ENCODE measurements around the gene CCDC77. TPM values are rescaled to one million over a fixed set of nuclear protein-coding genes. Genes with fewer than 3 reads are reported as not detected.
A peak's percentile ranks its signal among the peaks of the same experiment; 100 is the strongest.
"Not testable (repeated sequence)": the region's sequence is repeated elsewhere in the genome, so short reads cannot be mapped to it uniquely, and the experiment has no call there.

Gene CCDC77
- polyA plus RNA-seq, 1 donor from 2014 or later: 7.4 TPM

DNA sequence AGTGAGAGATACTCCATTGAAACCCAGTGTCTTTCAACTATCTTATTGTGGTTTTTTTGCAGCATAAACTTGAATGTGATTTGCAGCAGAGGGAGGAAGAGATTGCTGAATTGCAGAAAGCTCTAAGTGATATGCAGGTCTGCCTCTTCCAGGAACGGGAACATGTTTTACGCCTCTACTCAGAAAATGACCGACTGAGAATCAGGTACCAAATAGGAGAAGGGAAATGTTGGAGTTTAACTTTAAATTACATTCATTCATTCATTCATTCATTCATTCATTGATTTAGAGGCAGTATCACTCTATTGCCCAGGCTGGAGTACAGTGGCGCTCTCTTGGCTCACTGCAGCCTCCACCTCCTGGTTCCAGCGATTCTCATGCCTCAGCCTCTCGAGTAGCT, 17.0 kb downstream of the CCDC77 start:
- peaks cover 0 to 6% (median 0%) of the 10 kb centered on the region in 3 donors for H3K4me1 Mint-ChIP-seq
- peaks cover 11% of the 10 kb centered on the region for H3K36me3 Mint-ChIP-seq
- H3K27ac Mint-ChIP-seq: no peak overlapping the region
- H3K27me3 Mint-ChIP-seq: no peaks in the 10 kb centered on the region
- H3K4me3 Mint-ChIP-seq: no peak overlapping the region
- H3K9me3 Mint-ChIP-seq: no peaks in the 10 kb centered on the region

DNA sequence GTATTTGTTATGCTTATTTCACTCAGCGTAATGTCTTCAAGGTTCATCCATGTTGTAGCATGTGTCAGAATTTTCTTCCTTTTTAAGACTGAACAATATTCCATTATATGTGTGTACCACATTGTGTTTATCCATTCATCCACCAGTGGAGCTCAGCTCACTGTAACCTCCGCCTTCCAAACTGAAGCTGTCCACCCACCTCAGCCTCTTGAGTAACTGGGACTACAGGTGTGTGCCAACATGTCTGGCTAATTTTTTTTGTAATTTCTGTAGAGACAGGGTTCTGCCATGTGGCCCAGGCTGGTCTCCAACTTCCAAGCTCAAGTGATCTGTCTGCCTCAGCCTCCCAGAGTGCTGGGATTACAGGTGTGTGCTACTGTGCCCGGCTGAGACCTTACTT, 21.1 kb downstream of the CCDC77 start:
- H3K9me3 Mint-ChIP-seq: no peaks in the 10 kb centered on the region
- peaks cover 0 to 1% (median 0%) of the 10 kb centered on the region in 3 donors for H3K4me1 Mint-ChIP-seq

DNA sequence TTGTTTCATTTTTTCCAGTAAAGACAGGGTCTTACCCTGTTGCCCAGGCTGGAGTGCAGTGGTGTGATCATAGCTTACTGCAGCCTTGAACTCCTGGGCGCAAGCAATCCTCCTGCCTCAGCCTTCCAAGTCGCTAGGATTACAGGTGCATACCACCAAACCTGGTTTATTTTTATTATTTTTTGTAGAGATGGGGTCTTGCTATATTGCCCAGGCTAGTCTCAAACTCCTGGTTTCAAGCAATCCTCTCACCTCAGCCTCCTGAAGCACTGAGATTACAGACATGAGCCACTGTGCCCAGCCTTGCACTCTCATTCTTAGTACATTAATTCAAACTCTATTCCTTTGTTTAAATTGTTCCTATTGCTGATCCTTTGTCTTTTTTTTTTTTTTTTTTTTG, 34.3 kb downstream of the CCDC77 start:
- not testable (repeated sequence) for H3K27me3 Mint-ChIP-seq, H3K4me1 Mint-ChIP-seq, H3K4me3 Mint-ChIP-seq, H3K27ac Mint-ChIP-seq, H3K9me3 Mint-ChIP-seq, H3K36me3 Mint-ChIP-seq

More for the DNA sequence above, 21.1 kb downstream of the CCDC77 start:
- H3K27me3 Mint-ChIP-seq: no peaks in the 10 kb centered on the region
- no peak overlapping the region for H3K27ac Mint-ChIP-seq
- H3K36me3 Mint-ChIP-seq: peaks cover 5% of the 10 kb centered on the region
- no peak overlapping the region for H3K4me3 Mint-ChIP-seq

DNA sequence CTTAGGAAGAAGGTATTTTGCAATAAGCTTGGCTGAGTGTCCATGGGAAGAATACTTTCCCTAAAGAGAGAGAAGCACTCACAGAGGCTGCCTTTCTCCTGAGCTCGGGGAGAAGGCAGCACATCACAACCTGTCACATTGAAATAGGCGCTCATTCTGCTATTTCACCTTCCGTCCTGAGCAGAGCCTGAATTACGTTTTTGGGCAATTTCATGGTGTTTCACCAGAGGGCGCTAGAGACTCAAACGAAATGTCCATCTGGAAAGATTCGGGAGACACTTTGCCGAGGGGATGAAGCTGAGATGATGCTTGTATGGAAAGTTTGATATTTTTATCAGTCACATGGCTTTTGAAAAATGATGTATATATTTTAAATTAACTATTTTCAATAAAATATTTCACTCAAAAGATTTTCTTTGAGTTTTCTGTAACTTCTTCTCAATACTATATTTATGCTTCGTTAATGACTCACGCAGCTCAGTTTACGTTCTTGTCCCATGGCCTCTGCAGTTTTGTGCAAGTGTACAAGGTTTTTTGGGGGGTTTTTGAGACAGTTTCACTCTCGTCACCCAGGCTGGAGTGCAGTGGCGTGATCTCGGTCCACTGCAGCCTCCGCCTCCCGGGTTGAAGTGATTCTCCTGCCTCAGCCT, 40.9 kb downstream of the CCDC77 start:
- Mint-ChIP-seq H3K36me3 (peaks cover 2% of the 10 kb centered on the region), H3K9me3 (peaks cover 0 to 3% (median 0%) of the 10 kb centered on the region in 3 donors), H3K27me3 (no peaks in the 10 kb centered on the region), H3K4me1 (no peaks in the 10 kb centered on the region), H3K4me3 (no peak overlapping the region), H3K27ac (no peak overlapping the region)

DNA sequence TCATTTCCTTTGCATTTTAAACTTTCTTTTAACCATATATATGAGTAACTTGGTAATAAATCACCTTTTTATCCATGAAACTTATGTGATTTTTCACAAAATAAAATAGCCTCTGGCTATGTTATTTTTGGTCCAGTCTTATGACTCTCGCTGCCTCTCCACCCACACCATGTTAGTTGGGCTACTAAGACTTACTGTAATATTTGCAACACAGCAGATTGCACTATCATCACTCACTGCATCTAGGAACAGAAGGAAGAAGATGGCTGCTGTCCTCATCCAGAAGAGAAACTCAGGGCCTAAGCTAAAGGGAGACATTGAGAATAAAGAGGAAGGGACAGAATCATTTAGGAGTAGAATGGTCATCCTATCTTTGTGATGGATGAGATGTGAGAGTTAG, 45.7 kb downstream of the CCDC77 start:
- H3K27ac Mint-ChIP-seq: no peak overlapping the region
- no peaks in the 10 kb centered on the region for H3K27me3 Mint-ChIP-seq
- H3K36me3 Mint-ChIP-seq: peaks cover 2% of the 10 kb centered on the region
- H3K4me1 Mint-ChIP-seq: no peaks in the 10 kb centered on the region
- H3K9me3 Mint-ChIP-seq: peaks cover 0 to 3% (median 0%) of the 10 kb centered on the region in 3 donors
- no peak overlapping the region for H3K4me3 Mint-ChIP-seq

DNA sequence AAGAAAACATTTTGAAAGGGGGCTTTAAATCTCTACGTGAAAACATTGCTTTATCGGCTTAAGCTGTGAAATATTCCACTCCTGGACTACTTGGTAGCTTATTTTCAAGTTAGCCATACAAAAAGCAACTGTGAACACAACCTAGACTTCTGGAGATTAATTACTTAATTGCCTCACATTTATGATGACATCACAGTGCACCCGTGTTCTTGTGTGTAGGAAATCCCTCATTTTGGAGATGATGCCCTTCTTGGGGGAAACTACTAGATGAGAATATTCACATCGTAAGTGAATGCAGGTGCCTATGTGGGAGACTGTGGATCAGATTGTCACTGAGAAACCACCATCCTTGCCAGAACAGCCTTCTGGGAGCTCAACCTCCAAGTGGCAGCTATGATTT, 47.8 kb downstream of the CCDC77 start:
- no peaks in the 10 kb centered on the region for H3K27me3 Mint-ChIP-seq
- H3K27ac Mint-ChIP-seq: no peak overlapping the region
- H3K9me3 Mint-ChIP-seq: peaks cover 0 to 3% (median 0%) of the 10 kb centered on the region in 3 donors

DNA sequence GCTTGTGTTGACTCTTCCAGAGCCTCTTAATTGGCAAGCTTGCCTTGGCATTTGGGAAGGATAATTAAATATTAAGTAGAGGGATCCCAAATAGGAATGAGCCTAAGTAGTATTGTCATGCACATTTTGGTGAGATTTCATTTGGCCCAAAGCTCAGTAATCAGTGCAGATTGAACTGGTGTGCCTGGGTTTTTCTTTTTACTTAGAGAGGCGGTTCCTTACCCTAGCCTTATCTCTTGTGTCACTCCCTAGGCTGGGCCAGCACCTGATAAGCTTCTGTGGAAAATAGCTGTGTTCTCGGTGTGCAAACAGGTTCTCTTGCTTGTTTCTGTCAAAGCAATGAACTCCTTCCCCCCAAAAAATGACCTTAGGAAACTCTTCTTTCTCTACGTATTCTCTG, 49.0 kb downstream of the CCDC77 start:
- Mint-ChIP-seq H3K27ac (no peak overlapping the region), H3K9me3 (peaks cover 0 to 3% (median 0%) of the 10 kb centered on the region in 3 donors), H3K4me1 (peaks cover 0 to 4% (median 4%) of the 10 kb centered on the region in 3 donors), H3K36me3 (no peaks in the 10 kb centered on the region), H3K27me3 (no peaks in the 10 kb centered on the region), H3K4me3 (no peak overlapping the region)

More for the DNA sequence above, 47.8 kb downstream of the CCDC77 start:
- peaks cover 0 to 4% (median 2%) of the 10 kb centered on the region in 3 donors for H3K4me1 Mint-ChIP-seq
- H3K36me3 Mint-ChIP-seq: no peaks in the 10 kb centered on the region
- H3K4me3 Mint-ChIP-seq: no peak overlapping the region

DNA sequence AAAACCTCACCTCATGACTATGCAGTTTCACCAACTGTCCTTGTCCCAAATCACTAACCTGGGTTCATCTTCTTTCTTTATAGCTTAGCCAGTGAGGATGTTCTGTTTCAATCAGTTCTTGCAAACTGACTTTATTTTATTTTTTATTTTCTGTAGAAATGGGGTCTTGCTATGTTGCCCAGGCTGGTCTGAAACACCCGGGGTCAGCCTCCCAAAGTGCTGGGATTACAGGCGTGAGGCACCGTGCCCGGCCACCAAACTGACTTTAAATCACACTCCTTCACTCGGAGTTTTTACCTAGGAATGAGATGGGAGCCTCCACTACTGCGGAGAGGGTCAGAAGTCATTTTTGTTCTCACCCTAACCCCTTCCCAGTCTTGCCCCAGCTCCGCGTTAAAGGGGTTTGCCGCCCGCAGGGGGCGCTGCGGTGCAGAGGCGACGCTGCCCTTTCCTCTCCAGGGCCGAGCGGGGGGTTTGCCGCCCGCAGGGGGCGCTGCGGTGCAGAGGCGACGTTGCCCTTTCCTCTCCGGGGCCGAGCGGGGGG, 51.3 kb downstream of the CCDC77 start:
- H3K4me3 Mint-ChIP-seq: no peak overlapping the region
- peaks cover 0 to 4% (median 4%) of the 10 kb centered on the region in 3 donors for H3K4me1 Mint-ChIP-seq
- no peak overlapping the region for H3K27ac Mint-ChIP-seq
- no peaks in the 10 kb centered on the region for H3K27me3 Mint-ChIP-seq
- H3K36me3 Mint-ChIP-seq: no peaks in the 10 kb centered on the region
- H3K9me3 Mint-ChIP-seq: no peaks in the 10 kb centered on the region

DNA sequence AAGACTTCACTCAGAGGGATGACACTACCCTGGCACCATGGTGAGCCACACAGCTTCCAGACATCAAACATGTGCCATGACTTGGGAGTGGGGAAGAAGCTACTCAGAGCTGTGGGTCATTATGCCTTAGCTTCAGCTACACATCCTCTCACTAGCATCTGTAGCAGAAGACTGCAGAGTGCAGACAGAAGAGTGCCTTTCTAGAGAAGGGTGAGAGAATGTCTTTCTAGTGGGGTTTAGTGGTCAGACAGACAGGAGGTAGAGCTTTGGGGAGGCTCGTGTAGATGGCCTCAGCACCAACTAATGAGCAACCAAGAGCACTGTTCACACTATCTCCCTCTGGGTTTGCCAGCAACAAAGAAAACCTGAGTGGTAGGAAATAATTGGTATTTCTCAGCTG, 53.4 kb downstream of the CCDC77 start:
- no peaks in the 10 kb centered on the region for H3K9me3 Mint-ChIP-seq
- H3K4me3 Mint-ChIP-seq: no peak overlapping the region
- H3K36me3 Mint-ChIP-seq: no peaks in the 10 kb centered on the region
- H3K4me1 Mint-ChIP-seq: peaks cover 4 to 8% (median 5%) of the 10 kb centered on the region in 3 donors
- peak overlapping the region in 1 of 3 donors; percentile 33 for H3K27ac Mint-ChIP-seq
- H3K27me3 Mint-ChIP-seq: peaks cover 9% of the 10 kb centered on the region

DNA sequence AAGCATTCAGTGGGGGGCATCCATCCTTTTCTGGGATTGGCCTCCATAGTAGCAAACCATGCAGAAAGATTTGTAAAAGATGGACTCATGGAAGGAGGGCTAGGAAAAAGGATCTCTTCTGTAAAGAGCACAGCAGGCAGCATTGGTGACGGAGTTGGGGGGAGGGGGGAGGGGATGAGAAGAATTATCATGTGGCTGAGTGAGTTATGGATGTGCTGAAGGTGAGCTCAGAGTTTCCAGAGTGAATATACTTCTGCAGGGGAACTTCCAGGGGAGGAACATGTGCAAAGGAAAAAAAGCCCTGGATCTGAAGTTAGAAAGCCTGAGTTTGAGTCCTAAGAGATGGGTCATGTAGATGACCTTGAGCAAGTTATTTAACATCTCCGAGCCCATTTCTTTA, 54.4 kb downstream of the CCDC77 start:
- Mint-ChIP-seq H3K4me1 (peaks cover 4 to 8% (median 5%) of the 10 kb centered on the region in 3 donors), H3K4me3 (no peak overlapping the region), H3K9me3 (no peaks in the 10 kb centered on the region), H3K27ac (no peak overlapping the region), H3K27me3 (peaks cover 9% of the 10 kb centered on the region), H3K36me3 (no peaks in the 10 kb centered on the region)

DNA sequence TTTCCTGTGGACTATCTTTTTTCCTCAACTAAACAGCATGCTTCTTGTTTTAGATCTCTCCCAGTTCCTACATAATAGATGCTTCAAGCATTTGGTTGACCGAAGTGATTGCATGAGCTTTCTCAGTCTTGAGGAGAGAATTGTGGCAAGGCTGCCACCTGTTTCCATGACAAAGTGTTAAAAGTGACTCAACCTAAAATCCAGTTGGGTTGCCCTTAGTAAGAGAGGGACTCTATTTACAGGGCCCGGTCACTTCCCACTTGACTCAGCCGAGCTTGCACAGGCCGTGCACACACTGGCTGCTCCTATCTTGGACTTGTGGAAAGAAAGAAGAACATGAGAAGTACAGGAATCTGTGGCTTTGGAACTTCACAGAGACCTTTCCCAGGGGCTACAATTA, 56.2 kb downstream of the CCDC77 start:
- Mint-ChIP-seq H3K9me3 (no peaks in the 10 kb centered on the region), H3K27me3 (peaks cover 27% of the 10 kb centered on the region), H3K4me3 (peak overlapping the region in 1 of 4 donors; percentile 52)

DNA sequence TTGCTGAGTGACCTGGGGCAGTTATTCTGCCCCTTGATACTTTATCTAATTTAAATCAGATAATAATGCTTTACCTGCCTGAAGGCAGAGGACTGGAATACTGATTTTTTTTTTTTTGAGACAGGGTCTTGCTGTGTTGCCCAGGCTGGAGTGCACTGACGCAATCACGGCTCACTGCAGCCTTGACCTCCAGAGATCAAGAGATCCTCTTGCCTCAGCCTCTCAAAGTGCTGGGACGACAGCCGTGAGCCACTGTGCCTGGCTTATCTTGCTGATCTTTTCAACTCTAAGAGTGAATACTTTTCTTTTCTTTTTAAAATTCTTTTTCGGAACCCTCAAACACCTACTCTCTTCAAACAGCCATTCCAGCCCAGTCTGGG, 57.6 kb downstream of the CCDC77 start:
- Mint-ChIP-seq H3K4me1 (peaks cover 0 to 22% (median 10%) of the 10 kb centered on the region in 3 donors), H3K36me3 (no peaks in the 10 kb centered on the region), H3K4me3 (peak overlapping the region; percentile 52 to 82 (median 66)), H3K9me3 (no peaks in the 10 kb centered on the region), H3K27ac (no peak overlapping the region), H3K27me3 (peaks cover 32% of the 10 kb centered on the region)

More for the DNA sequence above, 56.2 kb downstream of the CCDC77 start:
- Mint-ChIP-seq H3K4me1 (peaks cover under 1 to 21% (median 10%) of the 10 kb centered on the region in 3 donors), H3K36me3 (no peaks in the 10 kb centered on the region), H3K27ac (no peak overlapping the region)

DNA sequence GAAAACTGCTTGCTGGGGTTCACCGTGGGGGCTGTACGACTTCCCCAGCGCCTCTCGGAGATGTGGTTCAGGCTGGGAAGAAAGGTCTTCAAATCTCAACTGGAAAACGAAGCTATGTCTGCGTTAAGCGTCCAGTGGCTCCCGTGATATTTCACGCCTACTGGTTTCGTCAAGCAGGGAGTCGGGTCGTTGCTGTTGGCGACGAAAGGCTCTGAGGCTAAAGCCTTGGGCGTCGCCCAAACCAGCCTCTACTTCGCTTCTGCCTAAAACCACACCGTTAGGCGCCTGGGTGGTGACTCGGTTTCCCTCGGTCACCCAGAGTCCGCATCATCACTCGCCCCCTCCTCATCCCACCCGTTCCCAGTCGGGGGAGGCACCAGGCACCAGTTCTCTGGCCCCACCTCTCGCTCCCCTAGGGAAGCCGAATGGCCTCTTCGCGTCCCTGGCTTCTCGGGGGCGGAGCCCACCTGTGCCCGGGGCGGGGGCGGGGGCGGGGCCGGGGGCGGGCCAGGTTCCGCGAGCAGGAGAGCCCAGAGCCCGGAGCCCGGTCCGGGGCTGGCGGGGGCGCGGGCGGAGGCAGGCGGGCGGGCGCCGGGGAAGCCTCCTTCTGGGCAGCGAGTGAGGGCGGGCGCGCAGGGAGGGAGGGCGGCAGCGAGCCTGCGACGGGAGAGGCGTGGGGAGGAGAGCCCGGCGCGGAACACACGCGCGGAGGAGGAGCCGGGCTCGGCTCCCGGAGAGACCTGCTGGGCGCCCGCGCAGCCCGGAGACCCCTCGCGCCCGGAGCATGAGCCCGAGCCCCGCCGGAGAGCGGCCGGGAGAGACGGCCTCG, 58.2 kb downstream of the CCDC77 start, which contains the start of gene B4GALNT3:
B4GALNT3 (plus strand) TSS at position 510 of the 829 bp plus-strand sequence. CDS start 438 bp downstream, outside the sequence.
- Mint-ChIP-seq H3K4me3 (peak within 1 kb of the TSS; percentile 81 to 87 (median 82)), H3K4me1 (peaks cover 0 to 22% (median 10%) of the 10 kb centered on the region in 3 donors), H3K27ac (no peak within 1 kb of the TSS), H3K36me3 (no peaks in the 10 kb centered on the region), H3K27me3 (peaks cover 34% of the 10 kb centered on the region), H3K9me3 (no peaks in the 10 kb centered on the region)

DNA sequence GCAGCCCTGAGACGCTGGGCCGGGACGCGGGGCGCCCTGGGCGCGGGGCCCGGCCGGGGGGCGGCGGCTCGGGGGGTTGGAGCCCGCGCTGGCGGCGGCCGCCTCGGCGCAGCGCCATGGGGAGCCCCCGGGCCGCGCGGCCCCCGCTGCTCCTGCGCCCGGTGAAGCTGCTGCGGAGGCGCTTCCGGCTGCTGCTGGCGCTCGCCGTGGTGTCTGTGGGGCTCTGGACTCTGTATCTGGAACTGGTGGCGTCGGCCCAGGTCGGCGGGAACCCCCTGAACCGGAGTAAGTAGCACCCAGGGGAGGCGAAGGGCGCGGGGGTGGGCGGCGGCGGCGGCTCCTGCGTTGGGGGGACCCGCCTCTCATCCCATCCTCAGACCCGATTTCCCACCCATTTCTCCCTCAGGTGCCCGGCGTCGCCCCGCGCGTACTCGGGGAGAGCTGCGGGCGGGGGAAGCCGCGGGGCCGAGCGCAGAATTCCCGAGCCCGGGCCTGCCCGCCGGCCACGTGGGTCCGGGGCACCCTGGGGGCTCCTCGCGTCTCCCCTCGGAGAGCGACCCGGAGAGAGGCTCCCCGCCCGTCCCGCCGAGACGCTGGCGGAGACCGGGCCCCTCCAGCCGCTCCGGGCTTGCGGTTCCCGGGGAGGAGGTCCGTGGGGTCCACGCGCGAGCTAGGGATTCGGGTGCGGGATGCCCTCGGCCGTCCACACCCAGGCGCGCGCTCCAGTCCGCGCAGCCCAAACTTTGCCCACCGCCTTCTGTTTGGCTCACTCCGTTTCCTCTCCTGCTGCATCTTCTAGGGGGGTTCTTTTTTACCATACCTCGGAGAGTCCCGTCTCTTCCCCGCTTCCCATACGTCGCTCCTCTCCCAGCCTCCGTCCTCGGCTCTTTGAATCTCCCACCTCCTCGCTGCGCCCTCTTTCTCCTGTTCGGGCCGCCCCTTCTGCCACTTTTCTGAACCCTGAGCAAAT, 59.1 kb downstream of the CCDC77 start:
- Mint-ChIP-seq H3K9me3 (no peaks in the 10 kb centered on the region), H3K4me3 (peak overlapping the region; percentile 81 to 95 (median 85)), H3K27me3 (peaks cover 36% of the 10 kb centered on the region), H3K27ac (no peak overlapping the region), H3K4me1 (peaks cover 0 to 22% (median 9%) of the 10 kb centered on the region in 3 donors), H3K36me3 (no peaks in the 10 kb centered on the region)
